K562 (cell line): ENCODE data around the gene GTF2A1L. TPM values are rescaled to one million over a fixed set of nuclear protein-coding genes. Genes with fewer than 3 reads are reported as not detected.

Experiments
- CUX1 ChIP-seq: fragments of 200-800 bp; sonication (Bioruptor generic); IDR thresholded peaks from 2 replicates; pipeline ENCODE4 v1.6.1; 2016; ENCODE audit warnings: missing genetic modification characterization, missing compliant biosample characterization
- EGR1 ChIP-seq: fragments of 450-650 bp; conservative IDR thresholded peaks from 2 replicates; pipeline ENCODE4 v1.6.1; 2017; ENCODE audit warnings: mild to moderate bottlenecking
- GABPA ChIP-seq: fragments of 200-800 bp; sonication (Bioruptor generic); conservative IDR thresholded peaks from 2 replicates; pipeline ENCODE4 v1.6.1; 2016; ENCODE audit warnings: low read depth, missing genetic modification characterization, missing compliant biosample characterization
- HCFC1 ChIP-seq: IDR thresholded peaks from 2 replicates; pipeline ENCODE4 v1.6.1; 2012; ENCODE audit warnings: low read depth, low read length, improper control_type of control experiment
- KLF16 ChIP-seq: IDR thresholded peaks from 2 replicates; pipeline ENCODE4 v1.6.1; 2016; ENCODE audit warnings: antibody characterized with exemption
- MAFK ChIP-seq: IDR thresholded peaks from 2 replicates; pipeline ENCODE4 v1.6.1; 2011; ENCODE audit warnings: low read length, improper control_type of control experiment
- MNT ChIP-seq, 2 experiments: fragments of 450-650 bp; conservative IDR thresholded peaks; 2 replicates each; pipeline ENCODE4 v1.6.1; 2017; ENCODE audit warnings: mild to moderate bottlenecking in 2 of 2, moderate library complexity in 2 of 2
- MTF1 ChIP-seq: fragments of 250-450 bp; sonication (Bioruptor Pico); IDR thresholded peaks from 2 replicates; pipeline ENCODE4 v1.9.0; 2021; ENCODE audit warnings: moderate library complexity, mild to moderate bottlenecking, inconsistent platforms, borderline replicate concordance
- NR0B1 ChIP-seq: fragments of 450-650 bp; IDR thresholded peaks from one replicate; pipeline ENCODE4 v1.6.1; 2018; ENCODE audit warnings: mild to moderate bottlenecking, moderate library complexity; ENCODE audit not compliant: partially characterized antibody
- POLR2B ChIP-seq: fragments of 450-650 bp; IDR thresholded peaks from 2 replicates; pipeline ENCODE4 v1.6.1; 2018; ENCODE audit warnings: low read depth; ENCODE audit not compliant: partially characterized antibody
- SIN3B ChIP-seq: fragments of 450-650 bp; IDR thresholded peaks from 2 replicates; pipeline ENCODE4 v1.6.1; 2017; ENCODE audit warnings: low read depth, mild to moderate bottlenecking, moderate library complexity
- SMAD4 ChIP-seq: fragments of 250-450 bp; sonication (Bioruptor Pico); conservative IDR thresholded peaks from 2 replicates; pipeline ENCODE4 v1.8.0; 2021; ENCODE audit warnings: inconsistent platforms, mild to moderate bottlenecking, moderate library complexity
- TBP ChIP-seq: optimal IDR thresholded peaks from 2 replicates; pipeline ENCODE3; 2011; ENCODE audit warnings: low read depth, low read length, improper control_type of control experiment
- ZNF277 ChIP-seq: fragments of 250-450 bp; sonication (Bioruptor Pico); IDR thresholded peaks from 2 replicates; pipeline ENCODE4 v1.8.0; 2022; ENCODE audit warnings: inconsistent platforms, mild to moderate bottlenecking, moderate library complexity, borderline replicate concordance
- ZNF280B ChIP-seq: fragments of 250-450 bp; sonication (Bioruptor Pico); IDR thresholded peaks from 2 replicates; pipeline ENCODE4 v1.5.1; 2021; ENCODE audit warnings: mild to moderate bottlenecking
- ZNF77 ChIP-seq: fragments of 250-450 bp; sonication (Bioruptor Pico); IDR thresholded peaks from 2 replicates; pipeline ENCODE4 v1.5.0; 2020
- ZNF780A ChIP-seq: fragments of 250-450 bp; sonication (Bioruptor Pico); IDR thresholded peaks from 2 replicates; pipeline ENCODE4 v1.5.0; 2021; ENCODE audit warnings: mild to moderate bottlenecking
- polyA plus RNA-seq, 8 experiments: library from polyadenylated mRNA; depleted of rRNA in 4 of 8; stranded (reverse) in 5 of 8; unstranded in 3 of 8; fragments of >200 nt; fragmentation: Nextera tagmentation in 2 of 8; fragmentation: Illumina TruSeq in 1 of 8; extraction: Ambion mirVana in 2 of 8; extraction: Trizol in 1 of 8; gene quantifications; 2 replicates each; pipeline versions ENCODE4 v1.2.1 to v1.2.3, GENCODE V29; 2011 to 2014; ENCODE audit warnings: inconsistent platforms in 1 of 8, missing spikeins in 1 of 8
- total RNA-seq, 7 experiments: library from RNA; depleted of rRNA in 6 of 7; stranded (reverse); fragments of >200 nt in 6 of 7; fragmentation: Illumina TruSeq in 2 of 7; extraction: Trizol in 2 of 7; gene quantifications; 2 replicates each; pipeline versions ENCODE4 v1.2.1 to v1.2.3, GENCODE V29; 2011 to 2021; ENCODE audit warnings: low replicate concordance in 1 of 7

GTF2A1L gene
- total and polyA plus RNA-seq, 9 of the 15 experiments (the other 6 are each of a cell fraction or from before 2014, with no cell fraction given): 0.05 to 0.35 (median 0.12) TPM; not detected in 5

- no peak for TF ChIP-seq NR0B1
- no peak for TF ChIP-seq ZNF77 (CRISPR knock-in tag)
- no peak for TF ChIP-seq SIN3B
- TF ChIP-seq TBP: no peak
- no peak for TF ChIP-seq MAFK
- 0 out of 2 replicates have a peak, but pooled peaks have one; percentile 16 for TF ChIP-seq GABPA (tag)
- TF ChIP-seq CUX1 (CRISPR knock-in tag): 0 out of 2 replicates have a peak, but pooled peaks have one; percentile 45
- no peak for TF ChIP-seq MTF1
- peak; percentile 79 for TF ChIP-seq EGR1
- no peak for TF ChIP-seq ZNF277 (CRISPR knock-in tag)
- no peak for TF ChIP-seq ZNF280B (CRISPR knock-in tag)
- TF ChIP-seq KLF16: peak; percentile 95
- no peak for TF ChIP-seq POLR2B
- no peak; the same call in 1 of the 2 replicates for TF ChIP-seq HCFC1
- peak; percentile 55 to 57; a peak in 3 of 4 replicates for TF ChIP-seq MNT (conservative IDR thresholded peaks at IDR 0.05)
- TF ChIP-seq ZNF780A (CRISPR knock-in tag): no peak
- TF ChIP-seq SMAD4: no peak
Measured at GRCh38 chr2:48605482-48606175, 12.0 kb upstream of the GTF2A1L start (continued).
